HG03135 (cell line): ENCODE data around the gene CEP57L1.
"Not testable (repeated sequence)": the region's sequence is repeated elsewhere in the genome, so short reads cannot be mapped to it uniquely, and the experiment has no call there.

ENCODE experiments used
- ATAC-seq: cut with Tn5 transposase; IDR thresholded peaks from one replicate; pipeline ENCODE4 v1.9.1; 2021; ENCODE audit warnings: mild to moderate bottlenecking, moderate library complexity; ENCODE audit not compliant: unreplicated experiment

The CEP57L1 gene

DNA sequence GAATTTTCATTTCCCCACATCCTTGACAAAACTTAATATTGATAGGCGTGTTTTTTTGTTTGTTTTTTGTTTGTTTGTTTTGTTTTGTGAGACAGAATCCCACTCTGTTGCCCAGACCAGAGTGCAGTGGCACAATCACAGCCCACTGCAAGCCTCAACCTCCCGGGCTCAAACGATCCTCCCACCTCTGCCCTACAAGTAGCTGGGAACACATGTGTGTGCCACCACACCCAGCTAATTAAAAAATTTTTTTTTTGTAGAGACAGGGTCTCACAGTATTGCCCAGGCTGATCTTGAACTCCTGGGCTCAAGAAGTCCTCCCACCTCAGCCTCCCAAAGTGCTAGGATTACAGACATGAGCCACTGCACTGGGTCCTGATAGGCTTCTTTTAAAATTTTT lies 9.2 kb downstream of the CEP57L1 start:
- no peak for ATAC-seq

DNA sequence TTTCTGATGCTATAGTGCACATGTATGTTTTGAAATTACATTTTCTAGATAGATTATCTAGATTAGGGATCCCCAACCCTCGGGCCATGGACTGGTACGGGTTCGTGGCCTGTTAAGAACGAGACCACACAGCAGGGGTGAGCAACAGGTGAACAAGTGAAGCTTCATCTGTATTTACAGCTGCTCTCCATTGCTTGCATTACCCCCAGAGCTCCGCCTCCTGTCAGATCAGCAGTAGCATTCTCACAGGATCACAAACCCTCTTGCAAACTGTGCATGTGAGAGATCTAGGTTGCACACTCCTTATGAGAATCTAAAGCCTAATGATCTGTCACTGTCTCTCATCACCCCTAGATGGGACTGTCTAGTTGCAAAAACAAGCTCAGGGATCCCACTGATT lies 10.4 kb downstream of the CEP57L1 start:
- ATAC-seq = no peak

DNA sequence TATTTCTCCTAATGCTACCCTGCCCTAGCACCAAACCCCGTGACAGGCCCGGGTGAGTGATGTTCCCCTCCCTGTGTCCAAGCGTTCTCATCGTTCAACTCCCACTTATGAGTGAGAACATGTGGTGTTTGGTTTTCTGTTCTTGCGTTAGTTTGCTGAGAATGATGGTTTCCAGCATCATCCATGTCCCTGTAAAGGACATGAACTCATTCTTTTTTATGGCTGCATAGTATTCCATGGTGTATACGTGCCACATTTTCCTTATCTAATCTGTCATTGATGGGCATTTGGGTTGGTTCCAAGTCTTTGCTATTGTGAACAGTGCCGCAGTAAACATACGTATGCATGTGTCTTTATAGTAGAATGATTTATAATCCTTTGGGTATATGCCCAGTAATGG lies 14.4 kb downstream of the CEP57L1 start:
- not testable (repeated sequence) for ATAC-seq

DNA sequence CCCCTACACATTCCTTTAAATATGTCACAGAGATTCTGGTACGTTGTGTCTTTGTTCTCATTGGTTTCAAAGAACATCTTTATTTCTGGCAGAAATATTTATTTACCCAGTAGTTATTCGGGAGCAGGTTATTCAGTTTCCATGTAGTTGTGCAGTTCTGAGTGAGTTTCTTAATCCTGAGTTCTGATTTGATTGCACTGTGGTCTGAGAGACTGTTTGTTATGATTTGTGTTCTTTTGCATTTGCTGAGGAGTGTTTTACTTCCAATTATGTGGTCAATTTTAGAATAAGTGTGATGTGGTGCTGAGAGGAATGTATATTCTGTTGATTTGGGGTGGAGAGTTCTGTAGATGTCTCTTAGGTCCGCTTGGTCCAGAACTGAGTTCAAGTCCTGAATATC lies 17.4 kb downstream of the CEP57L1 start:
- not testable (repeated sequence) for ATAC-seq

DNA sequence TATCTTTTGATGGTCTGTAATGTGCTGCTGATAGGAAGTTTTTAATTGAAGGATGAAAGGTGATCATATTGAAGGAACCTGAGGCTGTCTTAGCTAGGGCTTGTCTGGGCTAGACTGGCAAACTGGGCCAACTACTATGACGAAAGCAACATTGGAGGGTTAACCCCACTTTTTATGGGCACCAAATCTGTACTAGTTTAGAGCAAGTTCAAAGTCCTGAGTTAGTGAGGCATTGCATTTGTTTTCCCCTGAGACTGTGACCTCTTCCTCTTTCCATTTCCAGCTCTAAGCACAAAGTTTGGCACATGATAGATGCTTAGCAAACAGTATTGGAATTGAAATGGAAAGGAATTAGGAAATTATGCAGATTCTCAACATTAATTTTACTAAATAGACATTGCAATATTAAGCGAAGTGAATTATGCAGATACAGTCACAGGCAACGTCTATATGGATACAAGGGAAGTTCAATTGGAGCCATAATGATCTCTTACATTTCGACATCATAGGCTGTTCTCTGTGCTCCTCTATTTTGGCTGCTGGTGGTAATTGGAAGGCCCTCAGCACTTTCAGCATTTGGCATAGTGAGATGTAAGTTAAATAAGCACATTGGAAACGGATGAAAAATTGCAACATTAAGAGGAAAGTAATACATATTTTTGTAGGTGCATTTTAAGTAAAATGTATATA lies 22.2 kb downstream of the CEP57L1 start:
- ATAC-seq = peak; percentile 66

DNA sequence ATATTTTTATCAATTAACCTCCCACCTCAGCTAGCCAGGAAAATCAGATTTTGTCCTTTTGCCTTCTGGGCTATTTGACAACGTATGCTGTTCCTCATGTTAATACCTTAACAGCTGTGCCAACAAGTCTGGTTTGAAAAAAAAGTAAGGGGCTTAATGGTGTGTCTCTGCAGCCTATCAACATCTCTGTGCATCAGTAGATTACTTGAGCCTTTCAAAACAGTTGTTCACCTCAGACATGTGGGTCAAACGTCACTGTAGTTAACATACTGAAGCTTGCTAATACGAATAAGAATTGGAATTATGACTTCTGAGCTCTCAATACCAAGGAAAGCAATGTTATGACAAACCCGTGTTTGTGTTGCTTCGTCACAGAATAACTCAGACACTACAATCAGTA lies 23.0 kb downstream of the CEP57L1 start:
- ATAC-seq = no peak

DNA sequence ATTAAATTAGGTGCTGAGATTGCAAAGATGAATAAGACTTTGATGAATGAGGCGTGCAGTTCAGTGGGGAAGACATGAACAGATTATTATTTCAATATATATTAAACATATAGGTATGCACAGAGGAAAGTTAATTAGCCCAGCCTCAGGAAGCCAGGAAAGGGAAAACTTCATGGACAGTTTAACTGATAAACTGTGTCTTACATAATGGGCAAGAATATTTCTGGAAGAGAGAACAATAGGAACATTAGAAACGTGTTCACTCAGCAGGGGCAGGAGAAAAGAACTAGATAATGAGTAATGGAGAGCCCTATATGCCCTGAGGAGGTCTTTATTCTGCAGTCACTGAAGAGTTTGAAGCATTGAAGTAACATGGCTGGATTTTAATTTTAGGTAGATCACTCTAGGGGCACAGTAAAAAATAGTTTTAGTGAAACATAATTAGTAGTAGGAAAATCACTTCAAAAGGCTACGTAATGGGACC lies 23.6 kb downstream of the CEP57L1 start:
- no peak for ATAC-seq

DNA sequence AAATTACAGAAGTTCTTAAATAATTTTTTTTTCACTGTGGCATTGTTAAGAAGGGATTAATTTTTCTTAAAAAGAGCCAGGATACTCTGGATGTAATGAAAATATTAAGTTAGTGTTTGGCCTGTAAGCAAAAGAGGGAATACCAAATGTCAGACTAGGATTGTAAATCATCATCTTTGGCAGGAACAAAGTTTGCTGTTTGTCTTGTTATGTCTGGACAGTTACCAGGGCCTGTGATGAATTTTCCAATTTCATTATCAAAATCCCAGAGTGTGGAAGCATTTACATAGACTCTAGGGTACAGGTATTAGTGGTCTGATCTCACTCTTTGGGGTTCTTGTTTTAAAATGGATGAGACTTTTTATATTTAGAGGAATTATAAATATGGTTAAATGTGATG lies 26.1 kb downstream of the CEP57L1 start:
- ATAC-seq = no peak

DNA sequence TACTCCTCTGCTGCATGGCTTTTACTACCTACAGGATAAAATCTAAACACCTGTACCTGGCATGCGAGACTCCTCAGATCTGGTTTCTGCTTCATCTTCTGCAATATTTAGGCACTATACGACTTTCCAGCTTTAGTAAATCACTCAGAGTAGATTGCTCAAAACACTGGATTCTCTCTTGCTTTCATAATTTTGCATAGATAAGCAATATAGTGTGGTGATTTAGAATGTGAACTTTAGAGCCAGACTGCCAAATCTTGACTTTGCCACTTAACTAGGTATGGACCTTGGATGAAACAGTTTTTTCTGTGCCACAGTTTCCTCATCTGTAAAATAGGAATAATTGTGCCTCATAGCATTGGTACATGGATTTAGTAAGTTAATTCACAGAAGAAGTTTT lies 28.9 kb downstream of the CEP57L1 start:
- no peak for ATAC-seq

DNA sequence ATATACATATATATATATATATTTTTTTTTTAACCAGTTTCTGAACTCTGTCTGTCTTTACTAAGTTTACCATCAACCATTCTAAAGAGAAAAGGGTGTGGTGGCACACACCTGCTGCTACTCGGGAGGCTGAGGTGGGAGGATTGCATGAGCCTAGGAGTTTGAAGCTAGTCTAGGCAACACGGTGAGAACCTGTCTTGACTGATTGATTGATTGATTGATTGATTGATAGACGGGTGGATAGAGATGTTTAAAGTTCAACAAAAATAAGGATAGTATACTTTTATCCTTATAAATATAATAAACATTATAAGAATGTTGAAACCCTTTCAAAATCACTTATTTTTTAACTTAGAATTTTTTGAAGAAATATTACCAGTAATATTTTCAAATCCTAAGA lies 30.2 kb downstream of the CEP57L1 start:
- ATAC-seq = no peak

DNA sequence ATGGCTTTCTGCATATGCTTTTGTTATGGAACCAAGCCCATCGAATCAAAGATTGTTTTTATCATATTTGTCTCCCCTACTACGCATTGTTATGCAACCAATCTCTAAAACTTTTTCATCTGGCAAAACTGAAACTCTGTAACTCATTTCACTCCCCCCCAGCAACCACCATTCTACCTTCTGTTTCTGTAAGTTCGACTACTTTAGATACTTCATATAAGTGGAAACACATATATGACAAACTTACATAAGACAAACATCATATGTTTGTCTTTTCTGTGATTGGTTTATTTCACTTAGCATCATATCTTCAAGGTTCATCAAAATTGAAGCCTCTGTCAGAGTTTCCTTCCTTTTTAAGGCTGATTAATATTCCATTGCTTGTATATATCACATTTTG lies 34.8 kb downstream of the CEP57L1 start:
- no peak for ATAC-seq

DNA sequence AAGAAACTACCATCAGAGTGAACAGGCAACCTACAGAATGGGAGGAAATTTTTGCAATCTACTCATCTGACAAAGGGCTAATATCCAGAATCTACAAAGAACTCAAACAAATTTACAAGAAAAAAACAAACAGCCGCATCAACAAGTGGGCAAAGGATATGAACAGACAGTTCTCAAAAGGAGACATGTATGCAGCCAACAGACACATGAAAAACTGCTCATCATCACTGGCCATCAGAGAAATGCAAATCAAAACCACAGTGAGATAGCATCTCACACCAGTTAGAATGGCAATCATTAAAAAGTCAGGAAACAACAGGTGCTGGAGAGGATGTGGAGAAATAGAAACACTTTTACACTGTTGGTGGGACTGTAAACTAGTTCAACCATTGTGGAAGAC lies 40.3 kb downstream of the CEP57L1 start:
- ATAC-seq = not testable (repeated sequence)

DNA sequence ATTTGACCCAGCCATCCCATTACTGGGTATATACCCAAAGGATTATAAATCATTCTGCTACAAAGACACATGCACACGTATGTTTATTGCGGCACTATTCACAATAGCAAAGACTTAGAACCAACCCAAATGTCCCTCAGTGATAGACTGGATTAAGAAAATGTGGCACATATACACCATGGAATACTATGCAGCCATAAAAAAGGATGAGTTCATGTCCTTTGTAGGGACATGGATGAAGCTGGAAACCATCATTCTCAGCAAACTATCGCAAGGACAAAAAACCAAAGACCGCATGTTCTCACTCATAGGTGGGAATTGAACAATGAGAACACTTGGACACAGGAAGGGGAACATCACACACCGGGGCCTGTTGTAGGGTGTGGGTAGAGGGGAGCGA lies 40.7 kb downstream of the CEP57L1 start:
- ATAC-seq = not testable (repeated sequence)

DNA sequence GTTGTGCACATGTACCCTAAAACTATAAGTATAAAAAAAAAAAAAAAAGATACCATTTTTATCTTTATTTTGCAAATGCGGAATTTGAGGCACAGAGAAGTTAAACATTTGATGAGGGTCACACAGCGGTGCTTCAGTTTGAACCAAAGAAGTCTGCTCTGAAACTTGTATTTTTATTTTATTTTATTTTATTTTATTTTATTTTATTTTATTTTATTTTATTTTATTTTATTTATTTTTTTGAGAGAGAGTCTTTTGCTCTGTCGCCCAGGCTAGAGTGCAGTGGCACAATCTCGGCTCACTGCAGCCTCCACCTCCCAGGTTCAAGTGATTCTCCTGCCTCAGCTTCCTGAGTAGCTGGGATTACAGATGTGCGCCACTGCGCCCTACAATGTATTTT lies 41.2 kb downstream of the CEP57L1 start:
- not testable (repeated sequence) for ATAC-seq

DNA sequence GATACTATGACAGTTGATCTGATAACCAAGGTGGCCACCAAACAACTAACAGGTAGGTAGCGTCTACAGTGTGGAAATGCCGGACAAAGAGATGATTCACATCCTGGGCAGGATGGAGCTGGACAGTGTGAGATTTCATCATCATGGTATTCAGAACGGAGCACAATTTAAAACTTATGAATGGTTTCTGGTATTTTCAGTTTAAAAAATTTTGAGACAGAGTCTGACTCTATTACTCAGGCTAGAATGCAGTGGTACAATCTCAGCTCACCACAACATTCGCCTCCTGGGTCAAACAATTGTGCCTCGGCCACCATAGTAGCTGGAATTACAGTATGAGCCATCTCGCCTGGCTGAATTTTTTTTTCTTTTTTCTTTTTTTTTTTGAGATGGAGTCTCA lies 43.8 kb downstream of the CEP57L1 start:
- no peak for ATAC-seq

DNA sequence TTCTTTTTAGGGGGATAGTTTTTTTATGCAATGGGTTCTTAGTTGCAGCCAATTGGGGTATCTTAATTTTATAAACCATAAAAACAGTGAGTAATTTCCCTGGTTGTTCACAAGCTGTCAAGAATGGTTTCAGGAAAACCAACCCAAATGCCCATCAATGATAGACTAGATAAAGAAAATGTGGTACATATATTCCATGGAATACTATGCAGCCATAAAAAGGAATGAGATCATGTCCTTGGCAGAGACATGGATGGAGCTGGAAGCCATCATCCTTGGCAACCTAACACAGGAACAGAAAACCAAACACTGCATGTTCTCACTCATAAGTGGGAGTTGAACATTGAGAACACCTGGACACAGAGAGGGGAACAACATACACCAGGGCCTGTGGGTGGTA lies 46.8 kb downstream of the CEP57L1 start:
- ATAC-seq = not testable (repeated sequence)

DNA sequence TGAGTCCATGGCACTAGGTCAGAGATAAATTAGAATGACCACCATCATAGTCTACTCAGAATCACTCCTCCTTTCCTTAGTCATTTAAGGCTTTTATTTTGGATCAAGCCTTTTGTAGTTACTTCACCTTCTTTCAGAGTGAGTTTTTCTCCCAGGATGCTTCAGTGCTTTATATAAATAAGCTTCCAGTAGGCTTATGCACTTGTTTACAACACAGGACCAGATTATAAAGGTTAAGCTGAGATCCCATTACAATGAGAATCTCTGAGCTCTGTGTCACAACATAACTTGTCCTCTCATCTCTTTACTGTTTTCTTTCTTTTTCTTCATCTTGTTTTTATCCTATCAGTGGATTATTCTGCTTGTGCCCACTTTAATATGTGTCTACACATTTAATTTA lies 47.9 kb downstream of the CEP57L1 start:
- ATAC-seq = no peak

DNA sequence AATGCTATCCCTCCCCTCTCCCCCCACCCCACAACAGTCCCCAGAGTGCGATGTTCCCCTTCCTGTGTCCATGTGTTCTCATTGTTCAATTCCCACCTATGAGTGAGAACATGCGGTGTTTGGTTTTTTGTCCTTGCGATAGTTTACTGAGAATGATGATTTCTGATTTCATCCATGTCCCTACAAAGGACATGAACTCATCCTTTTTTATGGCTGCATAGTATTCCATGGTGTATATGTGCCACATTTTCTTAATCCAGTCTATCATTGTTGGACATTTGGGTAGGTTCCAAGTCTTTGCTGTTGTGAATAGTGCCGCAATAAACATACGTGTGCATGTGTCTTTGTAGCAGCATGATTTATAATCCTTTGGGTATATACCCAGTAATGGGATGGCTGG lies 52.9 kb downstream of the CEP57L1 start:
- ATAC-seq = not testable (repeated sequence)

DNA sequence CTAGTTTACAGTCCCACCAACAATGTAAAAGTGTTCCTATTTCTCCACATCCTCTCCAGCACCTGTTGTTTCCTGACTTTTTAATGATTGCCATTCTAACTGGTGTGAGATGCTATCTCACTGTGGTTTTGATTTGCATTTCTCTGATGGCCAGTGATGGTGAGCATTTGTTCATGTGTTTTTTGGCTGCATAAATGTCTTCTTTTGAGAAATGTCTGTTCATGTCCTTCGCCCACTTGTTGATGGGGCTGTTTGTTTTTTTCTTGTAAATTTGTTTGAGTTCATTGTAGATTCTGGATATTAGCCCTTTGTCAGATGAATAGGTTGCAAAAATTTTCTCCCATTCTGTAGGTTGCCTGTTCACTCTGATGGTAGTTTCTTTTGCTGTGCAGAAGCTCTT lies 53.4 kb downstream of the CEP57L1 start:
- not testable (repeated sequence) for ATAC-seq

DNA sequence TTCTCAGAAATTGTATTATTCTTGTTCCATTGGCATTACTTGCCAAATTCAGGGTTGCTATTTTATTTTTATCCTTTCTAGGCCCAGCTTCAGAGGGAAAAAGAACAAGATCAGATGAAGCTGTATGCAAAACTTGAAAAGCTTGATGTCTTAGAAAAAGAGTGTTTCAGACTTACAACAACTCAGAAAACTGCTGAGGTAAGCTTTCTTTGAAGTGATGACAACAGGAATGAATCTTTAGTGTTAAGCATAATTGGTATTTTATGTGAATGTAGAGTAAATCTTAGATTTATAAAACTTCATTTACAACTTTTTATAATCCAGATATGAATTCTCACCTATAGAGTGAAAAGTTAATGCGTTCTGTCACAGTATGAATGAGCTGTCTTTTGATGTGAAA lies 58.4 kb downstream of the CEP57L1 start:
- no peak for ATAC-seq

DNA sequence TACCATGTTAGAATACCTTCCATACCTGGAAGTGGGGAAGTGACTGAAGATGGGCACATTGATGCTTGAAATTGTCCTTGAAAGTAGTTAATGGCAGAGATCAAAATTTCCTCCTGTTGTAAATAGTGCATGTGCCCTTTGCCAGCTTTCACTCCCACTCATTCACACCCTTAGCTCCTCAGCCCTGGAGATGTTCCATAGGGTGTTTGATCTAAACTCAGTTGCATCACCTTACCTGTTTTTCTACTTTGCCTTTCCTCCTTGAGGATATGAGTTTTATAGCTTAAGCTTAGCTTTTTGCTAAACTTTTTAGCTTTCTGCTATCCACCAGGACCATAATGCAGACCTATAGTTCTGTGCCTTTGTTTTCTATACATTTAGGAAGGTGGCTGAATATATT lies 69.0 kb downstream of the CEP57L1 start:
- no peak for ATAC-seq

DNA sequence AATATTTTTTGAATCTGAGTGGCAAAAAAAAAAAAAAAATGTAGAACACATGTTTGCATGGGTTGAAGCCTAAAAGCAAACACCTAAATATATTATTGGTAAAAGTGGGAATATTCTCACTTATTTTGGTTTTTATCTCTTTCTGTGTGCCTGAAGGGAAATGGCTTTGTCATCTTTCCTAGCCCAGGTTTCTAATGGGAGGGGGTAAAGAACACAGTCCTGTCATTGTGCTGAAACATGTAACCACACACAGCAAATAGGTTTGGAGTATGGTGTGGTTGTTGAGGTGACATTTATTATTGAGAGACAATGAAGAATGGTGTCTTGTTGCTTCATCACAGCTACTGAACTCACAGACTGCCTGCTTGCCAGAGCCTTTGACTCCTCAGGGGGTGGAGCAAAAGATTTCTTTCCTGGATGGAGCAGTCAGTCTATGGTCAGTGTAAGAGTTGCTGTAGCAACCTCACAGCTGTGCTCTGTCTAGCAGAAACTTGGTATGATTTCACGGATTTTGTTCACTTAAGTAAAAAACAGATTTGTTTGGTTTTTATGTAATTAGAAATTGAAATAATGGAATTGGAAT lies 70.2 kb downstream of the CEP57L1 start:
- ATAC-seq = no peak

DNA sequence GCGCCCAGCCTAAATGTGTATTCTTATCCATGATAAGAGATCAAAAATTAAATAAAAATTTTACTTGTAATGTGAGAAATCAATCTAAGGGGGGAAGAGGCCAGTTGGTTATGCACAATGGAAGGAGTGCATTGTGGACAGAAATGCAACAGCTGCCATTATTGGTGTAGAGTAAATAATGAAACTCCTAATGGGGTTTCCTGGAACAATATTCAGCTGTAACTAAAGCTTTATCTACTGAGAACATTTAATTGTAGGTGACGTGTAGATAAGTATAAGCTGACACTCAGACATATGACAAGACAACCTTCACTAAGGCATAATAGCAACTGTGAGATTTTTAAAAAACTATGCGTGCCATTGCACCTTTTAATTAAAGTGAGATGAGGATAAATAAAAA lies 71.4 kb downstream of the CEP57L1 start:
- ATAC-seq = no peak
